Panc1 (cell line): ENCODE results near the gene TRAPPC12. TPM values are rescaled to one million over a fixed set of nuclear protein-coding genes. Genes with fewer than 3 reads are reported as not detected.

Source experiments
- ATAC-seq: fragments of 200-7000 bp; cut with Tn5 transposase; 2 replicates; pipeline ENCODE4 v1.9.1; 2020; ENCODE audit warnings: mild to moderate bottlenecking, moderate library complexity
- BruUV-seq: library from RNA; stranded (reverse); fragments of 400-500 nt; replicated peaks from 2 replicates; lab custom pipeline; 2021; lab: Mats Ljungman, UMichigan
- CTCF ChIA-PET: fragments of 300-600 bp; sonication (Branson Sonifier 250); formaldehyde crosslinking; loops from one replicate; lab custom pipeline; 2022; ENCODE audit warnings: antibody characterized with exemption; lab: Charles Lee
- POLR2A ChIA-PET: fragments of 300-600 bp; sonication (Branson Sonifier 250); formaldehyde crosslinking; loops from one replicate; lab custom pipeline; 2022; ENCODE audit warnings: antibody characterized with exemption; lab: Charles Lee
- DNase-seq: peaks from one replicate; pipeline ENCODE4 v3.0.0-alpha.2; 2010; ENCODE audit warnings: low read depth, low spot score
- H3K27ac ChIP-seq: 2 replicates; pipeline ENCODE4 v1.5.1; 2011; ENCODE audit warnings: mild to moderate bottlenecking, low read length, inconsistent platforms
- H3K27me3 ChIP-seq: fragments of 200-500 bp; sonication (Bioruptor generic); 2 replicates; pipeline ENCODE4 v1.6.0; 2014; ENCODE audit warnings: low read length, inconsistent platforms; ENCODE audit not compliant: control insufficient read depth, insufficient read depth
- H3K36me3 ChIP-seq: fragments of 200-500 bp; sonication (Bioruptor generic); 2 replicates; pipeline ENCODE4 v1.5.1; 2014; ENCODE audit warnings: inconsistent platforms, mild to moderate bottlenecking, low read length, moderate library complexity; ENCODE audit not compliant: control insufficient read depth, insufficient read depth
- H3K4me1 ChIP-seq: 2 replicates; pipeline ENCODE4 v1.5.1; 2011; ENCODE audit warnings: inconsistent platforms, mild to moderate bottlenecking, low read length, moderate library complexity; ENCODE audit not compliant: control insufficient read depth, insufficient read depth
- H3K4me3 ChIP-seq, 2 experiments: 2 replicates each; pipeline ENCODE4 v1.5.1; 2011 to 2012; ENCODE audit warnings: low read depth in 2 of 2, low read length in 2 of 2, mild to moderate bottlenecking in 2 of 2, inconsistent platforms in 1 of 2, moderate library complexity in 1 of 2
- H3K9me3 ChIP-seq: fragments of 200-500 bp; sonication (Bioruptor generic); 2 replicates; pipeline ENCODE4 v1.5.1; 2014; ENCODE audit warnings: low read depth, mild to moderate bottlenecking, inconsistent platforms, low read length, moderate library complexity; ENCODE audit not compliant: control insufficient read depth, insufficient read depth
- POLR2AphosphoS5 ChIP-seq: IDR thresholded peaks from 2 replicates; pipeline ENCODE4 v1.6.1; 2012; ENCODE audit warnings: mild to moderate bottlenecking, low read depth, low read length, moderate library complexity
- SIN3A ChIP-seq: IDR thresholded peaks from 2 replicates; pipeline ENCODE4 v1.6.1; 2012; ENCODE audit warnings: low read depth, mild to moderate bottlenecking, low read length, moderate library complexity, borderline replicate concordance; ENCODE audit not compliant: insufficient read depth
- TCF7L2 ChIP-seq: IDR thresholded peaks from 2 replicates; pipeline ENCODE4 v1.6.1; 2011; ENCODE audit warnings: mild to moderate bottlenecking, low read depth, low read length, inconsistent platforms
- in situ Hi-C: cut with HindIII; loops from 2 replicates; pipeline ENCODE4 v1.10.0; 2016; ENCODE audit warnings: low sequenced_read_pairs, low pct_unique_long_range_greater_than_20kb
- intact Hi-C: fragments of 100-400 bp; cut with micrococcal nuclease; formaldehyde crosslinking; loops from one replicate; pipeline ENCODE4 v1.10.0; 2022; ENCODE audit not compliant: unreplicated experiment
- total RNA-seq: library from RNA; stranded (reverse); gene quantifications from one replicate; pipeline ENCODE4 v1.2.1, GENCODE V29; 2021; ENCODE audit not compliant: unreplicated experiment
- TF ChIP-seq, protein P1 (sequence below): fragments of 450-650 bp; IDR thresholded peaks from 2 replicates; pipeline ENCODE4 v1.5.1; 2017; ENCODE audit warnings: mild to moderate bottlenecking
- TF ChIP-seq, protein P2 (sequence below), 2 experiments: IDR thresholded peaks; 2 replicates each; pipeline ENCODE4 v1.6.1; 2011 to 2012; ENCODE audit warnings: low read depth in 2 of 2, control low read depth in 1 of 2, low read length in 1 of 2, mild to moderate bottlenecking in 1 of 2, moderate library complexity in 1 of 2; ENCODE audit not compliant: insufficient read depth in 1 of 2

TRAPPC12 gene
- total RNA-seq, 1 experiment from 2014 or later, result 78.7 TPM

GRCh38 chr2:3405307-3405706 is 25.8 kb downstream of the TRAPPC12 start:
- no peak for ATAC-seq
- H3K4me3 ChIP-seq, result no peak overlapping the region
- H3K9me3 ChIP-seq, result no peaks in the 10 kb centered on the region
- H3K4me1 ChIP-seq, result no peaks in the 10 kb centered on the region
- no peak overlapping the region for H3K27ac ChIP-seq
- POLR2A ChIA-PET, result no interaction called here
- no TSS peak for BruUV-seq
- TF ChIP-seq POLR2AphosphoS5 (no peak), TCF7L2 (no peak), SIN3A (no peak)
- TF ChIP-seq, protein P1, sequence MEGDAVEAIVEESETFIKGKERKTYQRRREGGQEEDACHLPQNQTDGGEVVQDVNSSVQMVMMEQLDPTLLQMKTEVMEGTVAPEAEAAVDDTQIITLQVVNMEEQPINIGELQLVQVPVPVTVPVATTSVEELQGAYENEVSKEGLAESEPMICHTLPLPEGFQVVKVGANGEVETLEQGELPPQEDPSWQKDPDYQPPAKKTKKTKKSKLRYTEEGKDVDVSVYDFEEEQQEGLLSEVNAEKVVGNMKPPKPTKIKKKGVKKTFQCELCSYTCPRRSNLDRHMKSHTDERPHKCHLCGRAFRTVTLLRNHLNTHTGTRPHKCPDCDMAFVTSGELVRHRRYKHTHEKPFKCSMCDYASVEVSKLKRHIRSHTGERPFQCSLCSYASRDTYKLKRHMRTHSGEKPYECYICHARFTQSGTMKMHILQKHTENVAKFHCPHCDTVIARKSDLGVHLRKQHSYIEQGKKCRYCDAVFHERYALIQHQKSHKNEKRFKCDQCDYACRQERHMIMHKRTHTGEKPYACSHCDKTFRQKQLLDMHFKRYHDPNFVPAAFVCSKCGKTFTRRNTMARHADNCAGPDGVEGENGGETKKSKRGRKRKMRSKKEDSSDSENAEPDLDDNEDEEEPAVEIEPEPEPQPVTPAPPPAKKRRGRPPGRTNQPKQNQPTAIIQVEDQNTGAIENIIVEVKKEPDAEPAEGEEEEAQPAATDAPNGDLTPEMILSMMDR, result no peak
- TF ChIP-seq, protein P2, sequence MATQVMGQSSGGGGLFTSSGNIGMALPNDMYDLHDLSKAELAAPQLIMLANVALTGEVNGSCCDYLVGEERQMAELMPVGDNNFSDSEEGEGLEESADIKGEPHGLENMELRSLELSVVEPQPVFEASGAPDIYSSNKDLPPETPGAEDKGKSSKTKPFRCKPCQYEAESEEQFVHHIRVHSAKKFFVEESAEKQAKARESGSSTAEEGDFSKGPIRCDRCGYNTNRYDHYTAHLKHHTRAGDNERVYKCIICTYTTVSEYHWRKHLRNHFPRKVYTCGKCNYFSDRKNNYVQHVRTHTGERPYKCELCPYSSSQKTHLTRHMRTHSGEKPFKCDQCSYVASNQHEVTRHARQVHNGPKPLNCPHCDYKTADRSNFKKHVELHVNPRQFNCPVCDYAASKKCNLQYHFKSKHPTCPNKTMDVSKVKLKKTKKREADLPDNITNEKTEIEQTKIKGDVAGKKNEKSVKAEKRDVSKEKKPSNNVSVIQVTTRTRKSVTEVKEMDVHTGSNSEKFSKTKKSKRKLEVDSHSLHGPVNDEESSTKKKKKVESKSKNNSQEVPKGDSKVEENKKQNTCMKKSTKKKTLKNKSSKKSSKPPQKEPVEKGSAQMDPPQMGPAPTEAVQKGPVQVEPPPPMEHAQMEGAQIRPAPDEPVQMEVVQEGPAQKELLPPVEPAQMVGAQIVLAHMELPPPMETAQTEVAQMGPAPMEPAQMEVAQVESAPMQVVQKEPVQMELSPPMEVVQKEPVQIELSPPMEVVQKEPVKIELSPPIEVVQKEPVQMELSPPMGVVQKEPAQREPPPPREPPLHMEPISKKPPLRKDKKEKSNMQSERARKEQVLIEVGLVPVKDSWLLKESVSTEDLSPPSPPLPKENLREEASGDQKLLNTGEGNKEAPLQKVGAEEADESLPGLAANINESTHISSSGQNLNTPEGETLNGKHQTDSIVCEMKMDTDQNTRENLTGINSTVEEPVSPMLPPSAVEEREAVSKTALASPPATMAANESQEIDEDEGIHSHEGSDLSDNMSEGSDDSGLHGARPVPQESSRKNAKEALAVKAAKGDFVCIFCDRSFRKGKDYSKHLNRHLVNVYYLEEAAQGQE (IDR thresholded peaks at IDR 0.05; ENCODE audit: insufficient read depth in 1 of 2, low read depth in 2 of 2, low read length in 1 of 2), result no peak
- in situ Hi-C loops, result no loop called here
- H3K36me3 ChIP-seq, result peaks cover 3% of the 10 kb centered on the region
- intact Hi-C loops, result no loop called here
- no peaks in the 10 kb centered on the region for H3K27me3 ChIP-seq
- CTCF ChIA-PET, result no interaction called here
- DNase-seq, result no peak

- ChIA-PET POLR2A (no interaction called here), CTCF (no interaction called here)
- TF ChIP-seq TCF7L2, result no peak
- TF ChIP-seq POLR2AphosphoS5, result no peak
- TF ChIP-seq, protein P1, result no peak
- no peak for TF ChIP-seq SIN3A
- TF ChIP-seq, protein P2 (IDR thresholded peaks at IDR 0.05; ENCODE audit: insufficient read depth in 1 of 2, low read depth in 2 of 2, low read length in 1 of 2), result no peak
- Histone ChIP-seq H3K27me3 (no peaks in the 10 kb centered on the region), H3K4me3 (no peak overlapping the region), H3K4me1 (no peaks in the 10 kb centered on the region), H3K9me3 (no peaks in the 10 kb centered on the region), H3K36me3 (peaks cover 3% of the 10 kb centered on the region), H3K27ac (no peak overlapping the region)
- no TSS peak for BruUV-seq
- intact Hi-C loops, result no loop called here
- in situ Hi-C loops, result no loop called here
- DNase-seq (no peak), ATAC-seq (no peak)
These were observed 26.4 kb downstream of the TRAPPC12 start for GRCh38 chr2:3405876-3406275.
